ENCODE data around the gene VSTM2A. TPM values are rescaled to one million over a fixed set of nuclear protein-coding genes. Genes with fewer than 3 reads are reported as not detected.

Gene VSTM2A
- polyA plus RNA-seq, 3 donors from 2014 or later = not detected

DNA sequence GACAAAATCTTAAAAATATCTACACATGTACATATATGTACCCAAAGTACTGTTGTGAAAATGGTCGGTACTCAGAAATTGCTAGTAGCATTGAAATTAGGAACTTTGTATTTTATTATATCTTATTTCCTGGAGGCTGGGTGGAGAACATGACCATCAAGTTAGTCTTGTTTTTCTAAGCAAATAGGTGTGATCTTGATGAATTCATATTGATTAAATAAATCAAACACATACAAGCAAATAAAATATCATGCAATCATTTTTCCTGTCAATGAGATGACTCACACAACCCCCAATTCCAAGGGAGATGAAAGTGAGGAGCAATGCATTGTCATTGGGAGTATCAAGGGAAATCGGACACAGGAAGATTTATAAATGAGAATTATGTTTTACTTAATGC, 18.0 kb downstream of the VSTM2A start:
- H3K9me3 Mint-ChIP-seq = peaks cover 6 to 32% (median 12%) of the 10 kb centered on the region in 6 donors
- H3K4me1 Mint-ChIP-seq = no peaks in the 10 kb centered on the region
- H3K36me3 Mint-ChIP-seq = no peaks in the 10 kb centered on the region
- H3K27ac Mint-ChIP-seq = no peak overlapping the region
- H3K27me3 Mint-ChIP-seq (ENCODE audit: low read depth in 3 of 3) = no peaks in the 10 kb centered on the region
- no peak for DNase-seq
- H3K4me3 Mint-ChIP-seq = no peak overlapping the region

DNA sequence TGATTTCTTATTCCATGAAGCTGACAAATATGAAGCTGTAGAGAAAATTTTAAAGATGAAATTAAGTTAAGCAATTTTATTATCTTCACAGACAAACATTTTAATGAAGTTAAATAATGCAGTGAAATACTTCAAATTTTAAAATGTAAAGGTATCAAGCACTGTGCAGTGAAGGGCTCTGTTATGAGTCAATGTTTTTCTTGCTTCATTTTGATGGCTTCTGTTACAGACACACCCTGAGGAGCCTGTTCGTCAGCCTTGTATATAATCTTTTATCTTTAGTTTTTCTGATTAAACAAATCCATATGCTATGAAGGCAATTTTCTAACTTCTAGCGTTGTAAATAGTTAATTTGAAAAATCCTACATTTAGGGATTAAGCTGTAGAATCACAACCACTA, 18.5 kb downstream of the VSTM2A start:
- Mint-ChIP-seq H3K27ac (no peak overlapping the region), H3K4me1 (no peaks in the 10 kb centered on the region), H3K4me3 (no peak overlapping the region), H3K9me3 (peaks cover 8 to 32% (median 13%) of the 10 kb centered on the region in 6 donors), H3K36me3 (no peaks in the 10 kb centered on the region), H3K27me3 (ENCODE audit: low read depth in 3 of 3) (no peaks in the 10 kb centered on the region)
- no peak for DNase-seq

DNA sequence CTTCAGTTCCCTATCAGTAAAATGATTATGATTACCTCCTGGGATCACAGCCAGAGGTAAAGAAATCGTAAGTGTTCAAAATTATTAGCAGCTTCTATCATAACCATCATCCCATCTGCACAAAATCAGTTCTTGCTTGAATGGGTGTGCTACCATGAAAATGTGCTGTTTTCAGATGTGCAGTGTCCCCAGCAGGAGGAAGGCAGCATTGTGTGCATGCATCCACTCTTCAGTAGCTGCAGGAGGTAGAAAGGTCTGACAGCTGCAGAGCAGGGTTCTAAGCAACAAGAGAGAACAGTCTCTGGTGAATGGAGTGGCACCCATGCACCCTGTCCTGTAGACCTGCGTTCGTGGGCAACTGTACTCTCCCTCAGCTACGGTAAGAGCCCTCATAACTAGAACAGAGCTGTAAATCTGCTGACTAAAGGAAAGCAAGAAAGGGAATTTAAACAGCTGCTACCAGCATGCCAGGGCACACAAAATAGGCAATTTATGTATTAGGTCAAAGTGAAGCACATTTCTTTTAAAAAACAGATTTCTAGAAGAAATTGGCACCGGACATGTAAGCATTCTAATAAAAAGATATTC, 21.2 kb downstream of the VSTM2A start:
- Mint-ChIP-seq H3K9me3 (peaks cover 5 to 38% (median 7%) of the 10 kb centered on the region in 6 donors), H3K36me3 (no peaks in the 10 kb centered on the region), H3K27me3 (ENCODE audit: low read depth in 3 of 3) (no peaks in the 10 kb centered on the region), H3K4me3 (no peak overlapping the region), H3K4me1 (no peaks in the 10 kb centered on the region), H3K27ac (no peak overlapping the region)
- no peak for DNase-seq

DNA sequence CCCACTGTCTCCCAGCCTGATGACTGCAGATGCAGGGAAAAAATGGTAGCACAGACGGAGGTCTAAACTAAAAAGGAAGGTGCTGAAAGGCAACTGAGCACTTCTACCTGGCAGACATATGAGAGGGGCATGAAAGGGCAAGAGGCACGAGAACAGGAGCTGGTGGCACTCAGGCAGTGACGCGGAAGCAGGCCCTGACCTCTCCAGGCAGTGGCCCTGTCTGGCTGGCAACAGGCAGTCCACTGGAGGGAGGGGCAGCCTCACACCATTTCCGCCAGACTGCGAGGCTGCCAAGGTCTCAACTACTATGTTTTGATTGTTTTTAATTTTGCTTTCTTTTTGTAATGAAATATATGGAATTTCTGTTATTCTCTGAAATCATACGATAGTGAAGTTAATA, 23.3 kb downstream of the VSTM2A start:
- Mint-ChIP-seq H3K9me3 (peaks cover 6 to 43% (median 7%) of the 10 kb centered on the region in 6 donors), H3K27ac (no peak overlapping the region), H3K27me3 (ENCODE audit: low read depth in 3 of 3) (no peaks in the 10 kb centered on the region), H3K4me3 (no peak overlapping the region), H3K36me3 (no peaks in the 10 kb centered on the region), H3K4me1 (no peaks in the 10 kb centered on the region)
- DNase-seq = no peak

DNA sequence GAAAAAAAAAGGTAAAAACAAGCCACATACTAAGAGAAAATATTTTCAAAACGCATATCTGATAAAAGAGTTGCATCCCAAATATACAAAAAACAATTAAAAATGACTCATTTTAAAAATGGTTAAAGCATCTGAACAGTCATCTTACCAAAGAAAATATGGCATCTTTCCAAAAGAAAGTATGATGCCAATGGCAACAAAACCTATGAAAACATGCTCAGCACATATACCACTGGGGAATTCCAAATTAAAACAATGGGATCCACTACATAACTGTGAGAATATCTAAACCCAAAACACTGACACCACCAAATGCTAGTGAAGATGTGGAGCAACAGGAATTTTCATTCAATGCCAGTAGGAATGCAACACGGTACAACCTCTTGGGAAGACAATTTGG, 39.3 kb downstream of the VSTM2A start:
- H3K27me3 Mint-ChIP-seq (ENCODE audit: low read depth in 3 of 3) = peaks cover 0 to 1% (median 0%) of the 10 kb centered on the region in 3 donors
- no peak overlapping the region for H3K27ac Mint-ChIP-seq
- H3K36me3 Mint-ChIP-seq = no peaks in the 10 kb centered on the region
- no peak overlapping the region for H3K4me3 Mint-ChIP-seq
- H3K9me3 Mint-ChIP-seq = peaks cover 3 to 20% (median 9%) of the 10 kb centered on the region in 6 donors
- no peaks in the 10 kb centered on the region for H3K4me1 Mint-ChIP-seq
- no peak for DNase-seq

DNA sequence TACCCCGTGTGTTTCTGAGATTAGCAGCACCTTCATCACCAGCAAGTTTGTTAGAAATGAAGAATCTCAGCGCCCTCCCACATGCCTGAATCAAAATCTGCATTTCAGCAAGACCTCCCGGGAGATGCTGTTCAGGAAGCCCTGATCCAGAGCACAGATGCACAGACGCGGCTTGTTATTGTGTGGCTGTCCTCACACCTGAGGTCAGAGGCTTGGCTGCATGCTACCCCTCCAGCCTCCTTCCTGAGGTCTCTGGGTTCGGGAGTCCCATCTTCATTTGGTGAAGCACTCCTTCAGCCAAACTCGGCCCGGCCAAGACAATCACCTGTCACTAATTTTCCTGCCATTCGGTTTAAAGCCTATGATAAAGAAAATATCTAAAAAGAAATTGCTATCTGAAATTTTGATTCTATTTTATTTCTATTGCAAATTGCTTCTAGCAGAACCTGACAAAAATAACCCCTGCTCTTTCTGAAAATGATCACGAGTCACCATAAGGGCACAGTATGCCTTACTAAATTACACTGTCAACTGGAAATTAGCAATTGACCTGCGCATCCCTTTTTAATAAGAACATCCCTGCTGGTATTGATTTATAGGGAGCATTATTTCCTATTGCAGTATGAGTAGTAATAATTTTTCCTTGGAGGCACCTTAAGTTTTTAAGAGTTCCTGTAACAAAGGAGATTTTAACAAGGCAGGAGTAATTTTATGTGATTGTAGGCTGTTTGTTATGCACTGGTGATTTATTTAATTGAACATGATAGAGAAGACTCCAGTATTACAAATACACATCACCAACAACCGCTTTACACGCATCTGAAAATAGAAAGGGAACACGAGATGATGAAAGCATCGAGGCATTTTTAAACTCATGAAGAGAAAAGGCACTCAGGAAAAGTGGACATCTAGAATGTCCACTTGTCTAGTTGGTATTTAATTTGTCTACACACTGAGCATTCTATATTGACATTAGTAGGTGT, 49.5 kb downstream of the VSTM2A start:
- no peak for DNase-seq
- Mint-ChIP-seq H3K27ac (no peak overlapping the region), H3K9me3 (peaks cover 3 to 40% (median 9%) of the 10 kb centered on the region in 6 donors), H3K27me3 (ENCODE audit: low read depth in 3 of 3) (no peaks in the 10 kb centered on the region), H3K4me3 (no peak overlapping the region), H3K4me1 (no peaks in the 10 kb centered on the region), H3K36me3 (peaks cover 0 to 4% (median 0%) of the 10 kb centered on the region in 3 donors)

DNA sequence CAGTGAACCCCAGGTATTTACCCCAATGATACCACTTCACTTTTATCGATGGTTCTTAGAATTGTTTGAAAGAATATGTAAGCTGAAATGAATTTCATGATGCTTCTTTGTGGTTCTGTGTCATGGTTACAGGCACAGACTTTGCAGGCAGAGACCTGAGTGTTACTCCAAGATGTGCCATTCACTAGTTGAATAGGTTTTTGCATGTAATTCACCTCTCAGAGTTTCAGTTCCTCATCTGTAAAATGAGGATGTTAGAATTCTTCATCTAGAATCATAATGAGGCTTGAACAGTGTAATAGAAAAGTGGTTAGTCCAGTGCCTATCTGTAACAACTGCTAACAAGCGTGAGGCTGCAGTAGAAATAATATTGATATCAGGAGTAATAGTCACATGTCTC, 54.6 kb downstream of the VSTM2A start:
- DNase-seq = no peak
- no peaks in the 10 kb centered on the region for H3K4me1 Mint-ChIP-seq
- H3K9me3 Mint-ChIP-seq = peaks cover 6 to 74% (median 18%) of the 10 kb centered on the region in 6 donors
- peaks cover 0 to 2% (median 0%) of the 10 kb centered on the region in 3 donors for H3K27me3 Mint-ChIP-seq (ENCODE audit: low read depth in 3 of 3)
- no peak overlapping the region for H3K4me3 Mint-ChIP-seq
- no peak overlapping the region for H3K27ac Mint-ChIP-seq
- peaks cover 0 to 4% (median 0%) of the 10 kb centered on the region in 3 donors for H3K36me3 Mint-ChIP-seq

DNA sequence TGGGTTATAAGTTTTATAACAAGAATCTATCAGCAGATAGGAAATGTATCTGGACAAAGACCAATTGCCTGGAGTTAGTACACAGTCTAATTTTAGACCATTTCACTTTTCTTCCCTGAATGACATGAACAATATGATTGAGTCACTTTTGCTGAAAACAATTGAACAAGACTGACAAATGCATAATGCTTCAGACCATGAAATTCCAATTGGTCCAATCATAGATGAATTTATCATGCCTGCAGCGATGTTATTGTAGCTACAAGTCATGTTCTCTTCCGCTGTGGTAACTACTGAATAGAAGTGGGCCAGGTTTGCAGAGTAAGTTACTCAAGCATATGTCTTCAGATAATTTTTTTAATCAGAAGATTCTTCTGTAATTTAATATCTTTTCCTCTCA, 73.4 kb downstream of the VSTM2A start:
- peaks cover 0 to 3% (median 0%) of the 10 kb centered on the region in 3 donors for H3K27me3 Mint-ChIP-seq (ENCODE audit: low read depth in 3 of 3)
- H3K27ac Mint-ChIP-seq = no peak overlapping the region
- no peaks in the 10 kb centered on the region for H3K4me1 Mint-ChIP-seq
- peaks cover 0 to 4% (median 0%) of the 10 kb centered on the region in 3 donors for H3K36me3 Mint-ChIP-seq
- no peak for DNase-seq
- H3K4me3 Mint-ChIP-seq = no peak overlapping the region
- peaks cover 3 to 26% (median 10%) of the 10 kb centered on the region in 6 donors for H3K9me3 Mint-ChIP-seq

Other genes starting within 250 kb of the VSTM2A start
- gene SEC61G, start 216.8 kb downstream of the VSTM2A start, polyA plus RNA-seq = 100 to 1,000 TPM; 259 to 302 (median 283) TPM